ENCODE measurements around the gene PRKACG. TPM values are rescaled to one million over a fixed set of nuclear protein-coding genes. Genes with fewer than 3 reads are reported as not detected.
A peak's percentile ranks its signal among the peaks of the same experiment; 100 is the strongest.

PRKACG gene
- total RNA-seq, 1 donor from 2014 or later = not detected

GRCh38 chr9:68983522-68984424 lies 30.1 kb downstream of the PRKACG start:
- intact Hi-C loops (cut with micrococcal nuclease) = no loop called here
- H3K4me3 Mint-ChIP-seq = no peak overlapping the region
- no peaks in the 10 kb centered on the region for H3K9me3 Mint-ChIP-seq
- H3K27ac Mint-ChIP-seq = peak overlapping the region; percentile 34
- no peak for DNase-seq
- no peaks in the 10 kb centered on the region for H3K27me3 Mint-ChIP-seq
- peaks cover 42% of the 10 kb centered on the region for H3K4me1 Mint-ChIP-seq
- H3K36me3 Mint-ChIP-seq (ENCODE audit: low read depth) = peaks cover 3% of the 10 kb centered on the region

GRCh38 chr9:68983008-68983411 lies 30.9 kb downstream of the PRKACG start:
- peaks cover 5% of the 10 kb centered on the region for H3K36me3 Mint-ChIP-seq (ENCODE audit: low read depth)
- H3K9me3 Mint-ChIP-seq = peaks cover 3% of the 10 kb centered on the region
- intact Hi-C loops (cut with micrococcal nuclease) = no loop called here
- H3K27ac Mint-ChIP-seq = peak overlapping the region; percentile 34
- DNase-seq = no peak
- H3K4me3 Mint-ChIP-seq = no peak overlapping the region
- no peaks in the 10 kb centered on the region for H3K27me3 Mint-ChIP-seq
- peaks cover 48% of the 10 kb centered on the region for H3K4me1 Mint-ChIP-seq

GRCh38 chr9:68981789-68982188 lies 32.1 kb downstream of the PRKACG start:
- peaks cover 51% of the 10 kb centered on the region for H3K4me1 Mint-ChIP-seq
- intact Hi-C loops (cut with micrococcal nuclease) = no loop called here
- peak overlapping the region; percentile 35 for H3K27ac Mint-ChIP-seq
- H3K27me3 Mint-ChIP-seq = no peaks in the 10 kb centered on the region
- H3K4me3 Mint-ChIP-seq = no peak overlapping the region
- peaks cover 7% of the 10 kb centered on the region for H3K36me3 Mint-ChIP-seq (ENCODE audit: low read depth)
- H3K9me3 Mint-ChIP-seq = peaks cover 5% of the 10 kb centered on the region
- DNase-seq = no peak

GRCh38 chr9:68980341-68980914 lies 33.5 kb downstream of the PRKACG start:
- H3K27me3 Mint-ChIP-seq = no peaks in the 10 kb centered on the region
- DNase-seq = no peak
- H3K36me3 Mint-ChIP-seq (ENCODE audit: low read depth) = peaks cover 16% of the 10 kb centered on the region
- no peak overlapping the region for H3K4me3 Mint-ChIP-seq
- H3K4me1 Mint-ChIP-seq = peaks cover 61% of the 10 kb centered on the region
- H3K27ac Mint-ChIP-seq = peak overlapping the region; percentile 70
- peaks cover 10% of the 10 kb centered on the region for H3K9me3 Mint-ChIP-seq
- intact Hi-C loops (cut with micrococcal nuclease) = no loop called here

- Mint-ChIP-seq H3K9me3 (peaks cover 10% of the 10 kb centered on the region), H3K4me1 (peaks cover 66% of the 10 kb centered on the region), H3K36me3 (ENCODE audit: low read depth) (peaks cover 16% of the 10 kb centered on the region), H3K27me3 (no peaks in the 10 kb centered on the region), H3K27ac (peak overlapping the region; percentile 93), H3K4me3 (peak overlapping the region; percentile 63)
- peak; percentile 83 for DNase-seq
- intact Hi-C loops (cut with micrococcal nuclease) = loop anchor here (1.0 kb wide), 2 partner anchors 27 to 31 kb away; no protein-coding TSS in a partner anchor
Observed at GRCh38 chr9:68979538-68980314, 34.2 kb downstream of the PRKACG start.

GRCh38 chr9:68978501-68978900 lies 35.4 kb downstream of the PRKACG start:
- intact Hi-C loops (cut with micrococcal nuclease) = no loop called here
- no peak overlapping the region for H3K27ac Mint-ChIP-seq

GRCh38 chr9:68978066-68978465 lies 35.8 kb downstream of the PRKACG start:
- intact Hi-C loops (cut with micrococcal nuclease) = no loop called here
- Mint-ChIP-seq H3K4me1 (peaks cover 69% of the 10 kb centered on the region), H3K4me3 (no peak overlapping the region), H3K9me3 (peaks cover 10% of the 10 kb centered on the region), H3K36me3 (ENCODE audit: low read depth) (peaks cover 19% of the 10 kb centered on the region), H3K27me3 (no peaks in the 10 kb centered on the region), H3K27ac (no peak overlapping the region)
- no peak for DNase-seq

More at GRCh38 chr9:68978501-68978900, 35.4 kb downstream of the PRKACG start:
- Mint-ChIP-seq H3K27me3 (no peaks in the 10 kb centered on the region), H3K36me3 (ENCODE audit: low read depth) (peaks cover 19% of the 10 kb centered on the region), H3K9me3 (peaks cover 10% of the 10 kb centered on the region), H3K4me3 (no peak overlapping the region), H3K4me1 (peaks cover 71% of the 10 kb centered on the region)
- no peak for DNase-seq

- peaks cover 31% of the 10 kb centered on the region for H3K36me3 Mint-ChIP-seq (ENCODE audit: low read depth)
Observed at GRCh38 chr9:68975365-68976043, 38.4 kb downstream of the PRKACG start.

GRCh38 chr9:68974901-68975300 lies 39.0 kb downstream of the PRKACG start:
- peaks cover 62% of the 10 kb centered on the region for H3K4me1 Mint-ChIP-seq
- H3K27me3 Mint-ChIP-seq = no peaks in the 10 kb centered on the region
- no peak for DNase-seq
- intact Hi-C loops (cut with micrococcal nuclease) = loop anchor here (1.0 to 5.0 kb wide), 8 partner anchors 23 to 322 kb away; no protein-coding TSS in a partner anchor
- peaks cover 31% of the 10 kb centered on the region for H3K36me3 Mint-ChIP-seq (ENCODE audit: low read depth)
- H3K9me3 Mint-ChIP-seq = peaks cover 25% of the 10 kb centered on the region
- peak overlapping the region; percentile 82 for H3K27ac Mint-ChIP-seq
- H3K4me3 Mint-ChIP-seq = peak overlapping the region; percentile 65

More at GRCh38 chr9:68975365-68976043, 38.4 kb downstream of the PRKACG start:
- peaks cover 66% of the 10 kb centered on the region for H3K4me1 Mint-ChIP-seq
- H3K27me3 Mint-ChIP-seq = no peaks in the 10 kb centered on the region
- H3K9me3 Mint-ChIP-seq = peaks cover 23% of the 10 kb centered on the region
- intact Hi-C loops (cut with micrococcal nuclease) = loop anchor here (2.0 kb wide), 2 partner anchors 79 to 173 kb away; no protein-coding TSS in a partner anchor
- no peak for DNase-seq
- peak overlapping the region; percentile 67 for H3K4me3 Mint-ChIP-seq
- peak overlapping the region; percentile 82 for H3K27ac Mint-ChIP-seq

GRCh38 chr9:68974431-68974830 lies 39.5 kb downstream of the PRKACG start:
- H3K27me3 Mint-ChIP-seq = no peaks in the 10 kb centered on the region
- peak overlapping the region; percentile 84 for H3K27ac Mint-ChIP-seq
- DNase-seq = peak; percentile 76
- peaks cover 25% of the 10 kb centered on the region for H3K9me3 Mint-ChIP-seq
- intact Hi-C loops (cut with micrococcal nuclease) = loop anchor here (1.0 to 5.0 kb wide), 8 partner anchors 22 to 321 kb away; no protein-coding TSS in a partner anchor
- H3K4me1 Mint-ChIP-seq = peaks cover 57% of the 10 kb centered on the region
- peak overlapping the region; percentile 65 for H3K4me3 Mint-ChIP-seq
- peaks cover 29% of the 10 kb centered on the region for H3K36me3 Mint-ChIP-seq (ENCODE audit: low read depth)

GRCh38 chr9:68973619-68974018 lies 40.3 kb downstream of the PRKACG start:
- no peaks in the 10 kb centered on the region for H3K27me3 Mint-ChIP-seq
- peaks cover 29% of the 10 kb centered on the region for H3K36me3 Mint-ChIP-seq (ENCODE audit: low read depth)
- peak overlapping the region; percentile 84 for H3K27ac Mint-ChIP-seq
- peaks cover 25% of the 10 kb centered on the region for H3K9me3 Mint-ChIP-seq
- intact Hi-C loops (cut with micrococcal nuclease) = loop anchor here (1.0 to 5.0 kb wide), 8 partner anchors 21 to 320 kb away; no protein-coding TSS in a partner anchor
- DNase-seq = no peak
- H3K4me1 Mint-ChIP-seq = peaks cover 49% of the 10 kb centered on the region
- peak overlapping the region; percentile 65 for H3K4me3 Mint-ChIP-seq

GRCh38 chr9:68970151-68970550 lies 43.8 kb downstream of the PRKACG start:
- H3K4me1 Mint-ChIP-seq = peaks cover 28% of the 10 kb centered on the region
- intact Hi-C loops (cut with micrococcal nuclease) = loop anchor here (5.0 kb wide), 2 partner anchors 38 to 53 kb away; no protein-coding TSS in a partner anchor
- peaks cover 20% of the 10 kb centered on the region for H3K36me3 Mint-ChIP-seq (ENCODE audit: low read depth)
- H3K4me3 Mint-ChIP-seq = no peak overlapping the region
- no peak overlapping the region for H3K27ac Mint-ChIP-seq
- DNase-seq = no peak
- H3K9me3 Mint-ChIP-seq = peaks cover 16% of the 10 kb centered on the region
- no peaks in the 10 kb centered on the region for H3K27me3 Mint-ChIP-seq

GRCh38 chr9:68969538-68969937 lies 44.4 kb downstream of the PRKACG start:
- peaks cover 16% of the 10 kb centered on the region for H3K9me3 Mint-ChIP-seq
- peaks cover 24% of the 10 kb centered on the region for H3K4me1 Mint-ChIP-seq
- no peak overlapping the region for H3K27ac Mint-ChIP-seq
- peaks cover 20% of the 10 kb centered on the region for H3K36me3 Mint-ChIP-seq (ENCODE audit: low read depth)
- H3K4me3 Mint-ChIP-seq = no peak overlapping the region
- intact Hi-C loops (cut with micrococcal nuclease) = no loop called here
- H3K27me3 Mint-ChIP-seq = no peaks in the 10 kb centered on the region
- DNase-seq = no peak
